C4-2B (cell line): ENCODE measurements around the gene RHBDD3.

Experiments
- CTCF ChIP-seq: fragments of 450-650 bp; conservative IDR thresholded peaks from 2 replicates; pipeline ENCODE4 v1.5.1; 2017; ENCODE audit warnings: mild to moderate bottlenecking
- ZFX ChIP-seq: fragments of 450-650 bp; IDR thresholded peaks from 2 replicates; pipeline ENCODE4 v1.6.1; 2017

GRCh38 chr22:29233277-29233877 lies 34.4 kb downstream of the RHBDD3 start:
- TF ChIP-seq CTCF (no peak), ZFX (no peak)
